ENCODE results near the gene HOXA1. TPM values are rescaled to one million over a fixed set of nuclear protein-coding genes. Genes with fewer than 3 reads are reported as not detected.

Gene HOXA1
- total and polyA plus RNA-seq, 2 of the 8 experiments (the other 6 are each of a cell fraction or from before 2014, with no cell fraction given): not detected

DNA sequence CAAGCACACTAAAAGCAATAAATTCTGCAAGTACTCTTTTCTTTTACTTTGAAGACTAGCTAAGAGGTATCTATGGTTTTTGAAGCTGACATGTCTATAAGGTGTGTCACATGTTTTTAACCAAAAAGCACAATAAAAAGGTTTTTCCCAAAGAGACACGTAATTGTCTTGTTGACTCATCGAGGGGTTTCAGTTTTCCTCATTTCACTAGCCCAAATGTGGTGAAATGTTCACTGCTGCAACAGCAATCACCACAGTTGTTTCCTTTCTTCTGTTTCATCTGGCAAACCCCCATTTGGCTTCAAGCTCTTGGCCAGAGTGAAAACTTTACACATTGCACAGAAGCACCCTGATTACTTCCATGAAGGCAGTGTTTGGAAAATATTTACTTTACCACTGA lies 38.6 kb upstream of the HOXA1 start:
- Histone ChIP-seq H3K4ac (replicated peaks; ENCODE audit: insufficient read length, low read depth, low read length) (no peak overlapping the region), H4K20me1 (replicated peaks in 1 of 2; ENCODE audit: control insufficient read depth in 1 of 2, insufficient read depth in 2 of 2, low read length in 2 of 2) (peaks cover 12 to 18% of the 10 kb centered on the region in 2 experiments), H3K4me1 (replicated peaks in 1 of 4; ENCODE audit: control insufficient read depth in 3 of 4, insufficient read depth in 4 of 4, low read length in 3 of 4) (peaks cover 0 to 6% (median 2%) of the 10 kb centered on the region in 4 experiments; a peak in 4 of 7 replicates), H2BK15ac (ENCODE audit: low read length) (no peak overlapping the region), H3K79me2 (ENCODE audit: control insufficient read depth in 1 of 2, insufficient read depth in 2 of 2, low read length in 2 of 2) (no peaks in the 10 kb centered on the region), H3K27me3 (replicated peaks in 1 of 4; ENCODE audit: control insufficient read depth in 3 of 4, extremely low read depth in 1 of 4, insufficient read depth in 3 of 4, low read length in 3 of 4) (peaks cover 96 to 100% (median 100%) of the 10 kb centered on the region in 4 experiments), H3K36me3 (ENCODE audit: control insufficient read depth in 2 of 4, insufficient read depth in 4 of 4, low read length in 3 of 4) (peaks cover 0 to 16% (median 0%) of the 10 kb centered on the region in 4 experiments; a peak in 2 of 8 replicates), H2BK120ac (replicated peaks; ENCODE audit: low read depth, low read length) (no peak overlapping the region), H4K91ac (replicated peaks; ENCODE audit: insufficient read length, low read length) (no peak overlapping the region), H3K4me3 (ENCODE audit: extremely low read depth in 1 of 4, insufficient read depth in 2 of 4, low read depth in 3 of 4, low read length in 4 of 4) (no peak overlapping the region), H3K79me1 (ENCODE audit: low read depth, low read length) (no peaks in the 10 kb centered on the region), H2BK20ac (ENCODE audit: low read length) (no peak overlapping the region), H4K5ac (ENCODE audit: insufficient read length, low read depth, low read length) (no peak overlapping the region), H3K14ac (ENCODE audit: insufficient read length) (no peak overlapping the region), H2AK5ac (ENCODE audit: low read depth, low read length) (no peak overlapping the region), H4K8ac (ENCODE audit: extremely low read depth, insufficient read depth, low read length) (no peak overlapping the region), H3K18ac (ENCODE audit: extremely low read depth, low read length) (no peak overlapping the region), H3K9ac (replicated peaks in 1 of 4; ENCODE audit: extremely low read depth in 1 of 4, low read depth in 3 of 4, low read length in 3 of 4) (no peak overlapping the region), H2BK12ac (ENCODE audit: low read depth, low read length) (no peak overlapping the region), H3K9me3 (ENCODE audit: insufficient read depth in 2 of 2, low read depth in 1 of 2, low read length in 1 of 2) (peaks cover 0 to 4% of the 10 kb centered on the region in 2 experiments; a peak in 1 of 4 replicates), H3K27ac (ENCODE audit: low read depth, low read length) (no peak overlapping the region), H3K23me2 (ENCODE audit: low read depth, low read length) (peaks cover 4% of the 10 kb centered on the region; the same call in 1 of the 2 replicates), H3K4me2 (ENCODE audit: insufficient read depth in 1 of 2, low read depth in 2 of 2, low read length in 2 of 2) (no peak overlapping the region), H2AFZ (ENCODE audit: low read length) (no peak overlapping the region), H2BK5ac (ENCODE audit: low read depth, low read length) (no peak overlapping the region), H3K56ac (replicated peaks; ENCODE audit: insufficient read length, low read depth, low read length) (no peak overlapping the region), H3K23ac (ENCODE audit: insufficient read length) (no peak overlapping the region)
- CTCF ChIA-PET (ENCODE audit: partially characterized antibody): interaction anchor here (0.7 to 2.1 kb wide), 5 partner anchors 9 to 447 kb away, joined by 3 to 10 read pairs (median 4); partner anchors contain the start of gene HOXA5
- POLR2A ChIA-PET (ENCODE audit: partially characterized antibody): no interaction called here
- 30% methylated on average over 2 of the region's 2 CpGs; no CpG with 5 or more reads in 1 of the 2 experiments for WGBS, 2 experiments (ENCODE audit: extremely low coverage in 1 of 2, insufficient coverage in 1 of 2, insufficient read length in 1 of 2, insufficient replicate concordance in 2 of 2, low coverage in 1 of 2, low lambda C conversion rate in 2 of 2, missing lambda C conversion rate in 1 of 2)
- DNase-seq (ENCODE audit: low read depth in 1 of 2, low spot score in 2 of 2): no peak
- no peak for FAIRE-seq
